GM10266 (cell line): ENCODE results near the gene GATAD2A.
"Not testable (repeated sequence)": the region's sequence is repeated elsewhere in the genome, so short reads cannot be mapped to it uniquely, and the experiment has no call there.

Source experiments
- DNase-seq: peaks from one replicate; pipeline ENCODE4 v3.0.0; 2012; ENCODE audit errors: extremely low spot score
- CTCF ChIP-seq: IDR thresholded peaks from 2 replicates; pipeline ENCODE4 v1.5.1; 2012; ENCODE audit warnings: mild to moderate bottlenecking, low read depth; ENCODE audit not compliant: control insufficient read depth, insufficient read depth; ENCODE audit errors: missing control alignments

GATAD2A gene

GRCh38 chr19:19448238-19448544 lies 42.7 kb downstream of the GATAD2A start:
- no peak for TF ChIP-seq CTCF
- no peak for DNase-seq

- DNase-seq = peak; percentile 57
- no peak for TF ChIP-seq CTCF
These were observed 46.2 kb downstream of the GATAD2A start for GRCh38 chr19:19451429-19452242.

GRCh38 chr19:19452243-19453124 lies 47.0 kb downstream of the GATAD2A start:
- no peak for DNase-seq
- TF ChIP-seq CTCF = no peak

- DNase-seq = no peak
- no peak for TF ChIP-seq CTCF
These were observed 47.6 kb downstream of the GATAD2A start for GRCh38 chr19:19453125-19453454.

GRCh38 chr19:19455166-19455919 lies 49.9 kb downstream of the GATAD2A start:
- DNase-seq = not testable (repeated sequence)

GRCh38 chr19:19457671-19458070 lies 52.2 kb downstream of the GATAD2A start:
- TF ChIP-seq CTCF = no peak
- DNase-seq = no peak

- TF ChIP-seq CTCF = no peak
These were observed 52.8 kb downstream of the GATAD2A start for GRCh38 chr19:19458110-19458816.

More at GRCh38 chr19:19458110-19458816, 52.8 kb downstream of the GATAD2A start:
- no peak for DNase-seq
